H1 (cell line): Measurements from ENCODE around the gene DGKH. TPM values are rescaled to one million over a fixed set of nuclear protein-coding genes. Genes with fewer than 3 reads are reported as not detected.

Experiments
- CTCF ChIA-PET: fragments of 300-600 bp; sonication (Branson Sonifier 250); formaldehyde crosslinking; loops from one replicate; lab custom pipeline; 2021; ENCODE audit not compliant: partially characterized antibody; lab: Charles Lee
- POLR2A ChIA-PET: fragments of 300-600 bp; sonication (Branson Sonifier 250); formaldehyde crosslinking; loops from one replicate; lab custom pipeline; 2021; ENCODE audit warnings: inconsistent platforms; ENCODE audit not compliant: partially characterized antibody; lab: Charles Lee
- DNase-seq, 2 experiments: peaks; one replicate each; pipeline versions ENCODE4 v3.0.0 to v3.0.0-alpha.2; 2010 to 2022; ENCODE audit warnings: low spot score in 2 of 2, low read depth in 1 of 2, mixed read lengths in 1 of 2
- FAIRE-seq: peaks from 2 replicates; lab custom pipeline; 2011; peaks lifted over from hg19 to GRCh38; lab: Jason Lieb, UNC
- H2AFZ ChIP-seq: 2 replicates; pipeline ENCODE4 v1.8.1; 2012; ENCODE audit warnings: low read length, inconsistent platforms
- H2AK5ac ChIP-seq: 2 replicates; pipeline ENCODE4 v1.6.1; 2013; ENCODE audit warnings: low read depth, low read length
- H2BK120ac ChIP-seq: replicated peaks from 2 replicates; pipeline ENCODE3; 2013; ENCODE audit warnings: low read depth, low read length, inconsistent platforms
- H2BK12ac ChIP-seq: 2 replicates; pipeline ENCODE4 v1.6.1; 2013; ENCODE audit warnings: low read depth, low read length
- H2BK15ac ChIP-seq: 2 replicates; pipeline ENCODE4 v1.6.1; 2013; ENCODE audit warnings: low read length
- H2BK20ac ChIP-seq: 2 replicates; pipeline ENCODE4 v1.6.1; 2013; ENCODE audit warnings: low read length
- H2BK5ac ChIP-seq: 2 replicates; pipeline ENCODE4 v1.6.1; 2013; ENCODE audit warnings: low read depth, low read length
- H3K14ac ChIP-seq: 2 replicates; pipeline ENCODE4 v1.6.1; 2013; ENCODE audit warnings: inconsistent platforms; ENCODE audit not compliant: insufficient read length
- H3K18ac ChIP-seq: 2 replicates; pipeline ENCODE4 v1.6.1; 2013; ENCODE audit warnings: low read length; ENCODE audit errors: extremely low read depth
- H3K23ac ChIP-seq: 2 replicates; pipeline ENCODE4 v1.6.1; 2013; ENCODE audit warnings: inconsistent platforms; ENCODE audit not compliant: insufficient read length
- H3K23me2 ChIP-seq: 2 replicates; pipeline ENCODE4 v1.6.1; 2013; ENCODE audit warnings: low read depth, low read length
- H3K27ac ChIP-seq: 2 replicates; pipeline ENCODE4 v1.6.1; 2011; ENCODE audit warnings: low read depth, low read length, inconsistent platforms
- H3K27me3 ChIP-seq, 4 experiments: replicated peaks in 1 of 4; 1 replicate in 1 of 4; 2 replicates in 3 of 4; pipeline versions ENCODE4 v1.6.1 to v1.8.1; 2011 to 2013; ENCODE audit warnings: low read length in 3 of 4, mild to moderate bottlenecking in 3 of 4, inconsistent platforms in 2 of 4, mixed read lengths in 2 of 4, moderate library complexity in 1 of 4; ENCODE audit not compliant: control insufficient read depth in 3 of 4, insufficient read depth in 3 of 4; ENCODE audit errors: extremely low read depth in 1 of 4
- H3K36me3 ChIP-seq, 4 experiments: 2 replicates each; pipeline versions ENCODE4 v1.6.1 to v1.8.1; 2011 to 2013; ENCODE audit warnings: mild to moderate bottlenecking in 4 of 4, low read length in 3 of 4, moderate library complexity in 2 of 4, control low read depth in 1 of 4, inconsistent platforms in 1 of 4; ENCODE audit not compliant: insufficient read depth in 4 of 4, control insufficient read depth in 2 of 4
- H3K4ac ChIP-seq: replicated peaks from 2 replicates; pipeline ENCODE3; 2013; ENCODE audit warnings: low read length, low read depth, mixed read lengths, inconsistent platforms; ENCODE audit not compliant: insufficient read length
- H3K4me1 ChIP-seq, 4 experiments: replicated peaks in 1 of 4; 1 replicate in 1 of 4; 2 replicates in 3 of 4; pipeline versions ENCODE4 v1.6.1 to v1.8.1; 2011 to 2013; ENCODE audit warnings: low read length in 3 of 4, inconsistent platforms in 2 of 4, mixed read lengths in 1 of 4; ENCODE audit not compliant: insufficient read depth in 4 of 4, control insufficient read depth in 3 of 4
- H3K4me2 ChIP-seq, 2 experiments: 2 replicates each; pipeline versions ENCODE4 v1.6.1 to v1.8.1; 2011 to 2013; ENCODE audit warnings: low read depth in 2 of 2, low read length in 2 of 2, control low read depth in 1 of 2, inconsistent platforms in 1 of 2, mild to moderate bottlenecking in 1 of 2; ENCODE audit not compliant: insufficient read depth in 1 of 2
- H3K4me3 ChIP-seq, 4 experiments: fragments of 200-600, 300-600 bp in 1 of 4; sonication (generic), shearing (Covaris generic), sonication (Bioruptor Twin) in 1 of 4; 2 replicates each; pipeline versions ENCODE4 v1.5.1 to v1.8.1; 2011 to 2016; ENCODE audit warnings: low read length in 4 of 4, low read depth in 3 of 4, control low read depth in 2 of 4, inconsistent platforms in 2 of 4, mild to moderate bottlenecking in 2 of 4, mixed read lengths in 1 of 4, moderate library complexity in 1 of 4; ENCODE audit not compliant: insufficient read depth in 2 of 4; ENCODE audit errors: extremely low read depth in 1 of 4
- H3K56ac ChIP-seq: replicated peaks from 2 replicates; pipeline ENCODE3; 2013; ENCODE audit warnings: low read depth, mild to moderate bottlenecking, mixed read lengths, low read length, inconsistent platforms; ENCODE audit not compliant: insufficient read length
- H3K79me1 ChIP-seq: 2 replicates; pipeline ENCODE4 v1.6.1; 2013; ENCODE audit warnings: low read depth, low read length, control low read depth
- H3K79me2 ChIP-seq, 2 experiments: 2 replicates each; pipeline versions ENCODE4 v1.6.1 to v1.8.1; 2012 to 2013; ENCODE audit warnings: low read length in 2 of 2, mild to moderate bottlenecking in 2 of 2, inconsistent platforms in 1 of 2; ENCODE audit not compliant: insufficient read depth in 2 of 2, control insufficient read depth in 1 of 2
- H3K9ac ChIP-seq, 4 experiments: replicated peaks in 1 of 4; 1 replicate in 1 of 4; 2 replicates in 3 of 4; pipeline versions ENCODE4 v1.6.1 to v1.8.1; 2011 to 2013; ENCODE audit warnings: low read depth in 3 of 4, low read length in 3 of 4, control low read depth in 2 of 4, mild to moderate bottlenecking in 2 of 4, moderate library complexity in 2 of 4, inconsistent platforms in 1 of 4; ENCODE audit errors: extremely low read depth in 1 of 4
- H3K9me3 ChIP-seq, 2 experiments: 2 replicates each; pipeline versions ENCODE4 v1.6.1 to v1.8.1; 2012 to 2013; ENCODE audit warnings: mild to moderate bottlenecking in 2 of 2, moderate library complexity in 2 of 2, control low read depth in 1 of 2, inconsistent platforms in 1 of 2, low read depth in 1 of 2, low read length in 1 of 2, mixed read lengths in 1 of 2; ENCODE audit not compliant: insufficient read depth in 2 of 2
- H4K20me1 ChIP-seq, 2 experiments: replicated peaks in 1 of 2; 2 replicates each; pipeline versions ENCODE3 to v1.8.1; 2011 to 2013; ENCODE audit warnings: inconsistent platforms in 2 of 2, low read length in 2 of 2, mild to moderate bottlenecking in 1 of 2; ENCODE audit not compliant: insufficient read depth in 2 of 2, control insufficient read depth in 1 of 2
- H4K5ac ChIP-seq: 2 replicates; pipeline ENCODE4 v1.6.1; 2013; ENCODE audit warnings: low read length, low read depth, mixed read lengths, inconsistent platforms; ENCODE audit not compliant: insufficient read length
- H4K8ac ChIP-seq: 2 replicates; pipeline ENCODE4 v1.8.0; 2013; ENCODE audit warnings: mild to moderate bottlenecking, moderate library complexity, low read length, inconsistent platforms; ENCODE audit not compliant: insufficient read depth; ENCODE audit errors: extremely low read depth
- H4K91ac ChIP-seq: replicated peaks from 2 replicates; pipeline ENCODE3; 2013; ENCODE audit warnings: low read length, mixed read lengths, inconsistent platforms; ENCODE audit not compliant: insufficient read length
- CBX8 ChIP-seq: fragments of 300-800, 300-1000 bp; sonication (generic); IDR thresholded peaks from 2 replicates; pipeline ENCODE4 v1.7.1; 2016; ENCODE audit warnings: low read depth, low read length, borderline replicate concordance
- NANOG ChIP-seq: IDR thresholded peaks from 2 replicates; pipeline ENCODE4 v1.6.1; 2011; ENCODE audit warnings: low read length, low read depth, mild to moderate bottlenecking, inconsistent platforms; ENCODE audit not compliant: insufficient read depth, poor library complexity, severe bottlenecking
- RNF2 ChIP-seq: fragments of 200-900, 300-1000 bp; sonication (generic); IDR thresholded peaks from 2 replicates; pipeline ENCODE4 v1.7.1; 2016; ENCODE audit warnings: borderline replicate concordance, low read depth, mild to moderate bottlenecking, antibody characterized with exemption, low read length; ENCODE audit not compliant: poor library complexity, severe bottlenecking; ENCODE audit errors: missing control alignments
- WGBS, 2 experiments: shearing (Covaris generic) in 1 of 2; methylation state at CpG; one replicate each; pipeline versions ENCODE4 v1.1.6 to v1.1.7; 2013 to 2015; ENCODE audit warnings: low lambda C conversion rate in 2 of 2, mixed read lengths in 2 of 2, inconsistent platforms in 1 of 2, low coverage in 1 of 2, missing lambda C conversion rate in 1 of 2; ENCODE audit not compliant: insufficient replicate concordance in 2 of 2, insufficient coverage in 1 of 2, insufficient read length in 1 of 2; ENCODE audit errors: extremely low coverage in 1 of 2, missing lambda C conversion rate in 1 of 2; 5-methylcytosine and 5-hydroxymethylcytosine counted together
- polyA plus RNA-seq, 7 experiments: library from polyadenylated mRNA; depleted of rRNA in 3 of 7; stranded (reverse) in 5 of 7; unstranded in 2 of 7; fragments of >200 nt in 5 of 7; fragments of 200-250 nt in 2 of 7; gene quantifications; 1 replicate in 5 of 7; 2 replicates in 1 of 7; 4 replicates in 1 of 7; pipeline versions ENCODE4 v1.2.1 to v1.2.3, GENCODE V29; 2011 to 2013; ENCODE audit warnings: missing spikeins in 2 of 7, mixed read lengths in 2 of 7
- total RNA-seq: library from RNA; stranded (reverse); fragmentation: NEBNext Ultra II Directional; extraction: Animal tissue kit (Norgen Biotek cat#: 25700); gene quantifications from 2 replicates; pipeline ENCODE4 v1.2.1, GENCODE V29; 2021

DGKH gene
- total and polyA plus RNA-seq, 2 of the 8 experiments (the other 6 are each of a cell fraction or from before 2014, with no cell fraction given) = 2.1 to 7.9 TPM

GRCh38 chr13:42247883-42248282 is 199.4 kb downstream of the DGKH start:
- Histone ChIP-seq H3K4me3 (no peak overlapping the region), H3K79me2 (no peaks in the 10 kb centered on the region), H4K20me1 (no peaks in the 10 kb centered on the region), H3K79me1 (no peaks in the 10 kb centered on the region), H3K4me1 (no peaks in the 10 kb centered on the region), H2BK20ac (no peak overlapping the region), H4K91ac (no peak overlapping the region), H2BK5ac (no peak overlapping the region), H3K56ac (no peak overlapping the region), H3K18ac (no peak overlapping the region), H2BK15ac (no peak overlapping the region), H3K23ac (no peak overlapping the region), H3K23me2 (no peaks in the 10 kb centered on the region), H2BK120ac (no peak overlapping the region), H3K14ac (no peak overlapping the region), H4K8ac (no peak overlapping the region), H2AK5ac (no peak overlapping the region), H3K9ac (no peak overlapping the region), H3K27ac (no peak overlapping the region), H2AFZ (no peak overlapping the region), H3K4me2 (no peak overlapping the region), H3K9me3 (no peaks in the 10 kb centered on the region), H2BK12ac (no peak overlapping the region), H3K4ac (no peak overlapping the region), H3K27me3 (no peaks in the 10 kb centered on the region), H3K36me3 (no peaks in the 10 kb centered on the region), H4K5ac (no peak overlapping the region)
- TF ChIP-seq CBX8 = no peak
- TF ChIP-seq RNF2 = no peak
- TF ChIP-seq NANOG = no peak
- FAIRE-seq (no peak), DNase-seq (no peak)
- POLR2A ChIA-PET = no interaction called here
- CTCF ChIA-PET = interaction anchor here (1.5 to 1.9 kb wide), 2 partner anchors 11 to 136 kb away, joined by 4 read pairs; no protein-coding TSS in a partner anchor
- WGBS, 2 experiments = 93% methylated on average over 2 of the region's 2 CpGs; no CpG with 5 or more reads in 1 of the 2 experiments
